Measurements from ENCODE around the gene MEF2C.

GRCh38 chr5:88870285-88870684, 12.7 kb downstream of the MEF2C start:
- TF ChIP-seq POLR2A (IDR thresholded peaks at IDR 0.05) (no peak), CTCF (IDR thresholded peaks at IDR 0.05) (no peak), POLR2AphosphoS5 (IDR thresholded peaks at IDR 0.05) (no peak), EP300 (IDR thresholded peaks at IDR 0.05) (no peak)

Data from sigmoid colon (tissue), 4 donors.